ENCODE results near the gene CPNE9.

Gene CPNE9

GRCh38 chr3:9703736-9704346 lies at the start of gene CPNE9:
TSS of gene CPNE9 (plus strand) at chr3:9703833. CDS start at chr3:9703997, 164 bp downstream.
- no peak for DNase-seq (ENCODE audit: low read depth)

- no peak for DNase-seq (ENCODE audit: low read depth)
Measured at GRCh38 chr3:9659849-9660248, 43.8 kb upstream of the CPNE9 start.

- DNase-seq (ENCODE audit: low read depth), result no peak
Measured at GRCh38 chr3:9660972-9661371, 42.7 kb upstream of the CPNE9 start.

GRCh38 chr3:9664119-9664751 lies 39.4 kb upstream of the CPNE9 start:
- no peak for DNase-seq (ENCODE audit: low read depth)

GRCh38 chr3:9666704-9667445 lies 36.8 kb upstream of the CPNE9 start:
- DNase-seq (ENCODE audit: low read depth), result no peak

- DNase-seq (ENCODE audit: low read depth), result no peak
Measured at GRCh38 chr3:9669277-9669676, 34.4 kb upstream of the CPNE9 start.

- DNase-seq (ENCODE audit: low read depth), result peak; percentile 36
Measured at GRCh38 chr3:9669720-9670432, 33.8 kb upstream of the CPNE9 start.

- no peak for DNase-seq (ENCODE audit: low read depth)
Measured at GRCh38 chr3:9673082-9673481, 30.6 kb upstream of the CPNE9 start.

GRCh38 chr3:9673752-9674151 lies 29.9 kb upstream of the CPNE9 start:
- DNase-seq (ENCODE audit: low read depth), result no peak

- no peak for DNase-seq (ENCODE audit: low read depth)
Measured at GRCh38 chr3:9675736-9676290, 27.8 kb upstream of the CPNE9 start.

GRCh38 chr3:9676785-9677184 lies 26.8 kb upstream of the CPNE9 start:
- DNase-seq (ENCODE audit: low read depth), result no peak

GRCh38 chr3:9678493-9678892 lies 25.1 kb upstream of the CPNE9 start:
- DNase-seq (ENCODE audit: low read depth), result no peak

- no peak for DNase-seq (ENCODE audit: low read depth)
Measured at GRCh38 chr3:9679476-9680080, 24.1 kb upstream of the CPNE9 start.

- no peak for DNase-seq (ENCODE audit: low read depth)
Measured at GRCh38 chr3:9681011-9681722, 22.5 kb upstream of the CPNE9 start.

GRCh38 chr3:9681723-9682081 lies 21.9 kb upstream of the CPNE9 start:
- DNase-seq (ENCODE audit: low read depth), result no peak

- no peak for DNase-seq (ENCODE audit: low read depth)
Measured at GRCh38 chr3:9682096-9682495, 21.5 kb upstream of the CPNE9 start.

- DNase-seq (ENCODE audit: low read depth), result no peak
Measured at GRCh38 chr3:9683426-9683825, 20.2 kb upstream of the CPNE9 start.

GRCh38 chr3:9685216-9686049 lies 18.2 kb upstream of the CPNE9 start:
- no peak for DNase-seq (ENCODE audit: low read depth)

- no peak for DNase-seq (ENCODE audit: low read depth)
Measured at GRCh38 chr3:9686050-9686550, 17.5 kb upstream of the CPNE9 start.

- no peak for DNase-seq (ENCODE audit: low read depth)
Measured at GRCh38 chr3:9686703-9687102, 16.9 kb upstream of the CPNE9 start.

Measured in iris pigment epithelial cell (primary cell).